Measurements from ENCODE around the gene REN.

REN gene

DNA sequence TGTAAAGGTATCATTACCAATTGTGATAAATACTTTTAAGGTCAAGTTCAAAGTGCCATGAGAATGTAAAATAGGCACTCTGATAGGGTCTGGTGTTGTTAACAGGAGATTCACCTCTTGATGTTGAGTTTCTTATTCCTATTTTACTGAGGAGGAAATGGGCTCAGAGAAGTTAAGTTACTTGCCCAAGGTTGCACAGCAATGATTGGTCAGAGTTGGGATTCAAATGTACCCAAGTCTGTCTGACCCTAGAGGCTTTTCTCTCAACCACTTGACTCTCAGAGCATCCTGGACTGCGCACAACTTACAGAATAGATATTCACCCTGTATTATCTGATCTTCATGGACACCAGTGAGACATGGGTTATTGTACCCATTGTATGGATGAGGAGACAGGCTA, 59.3 kb downstream of the REN start:
- DNase-seq (ENCODE audit: low spot score), result no peak

DNA sequence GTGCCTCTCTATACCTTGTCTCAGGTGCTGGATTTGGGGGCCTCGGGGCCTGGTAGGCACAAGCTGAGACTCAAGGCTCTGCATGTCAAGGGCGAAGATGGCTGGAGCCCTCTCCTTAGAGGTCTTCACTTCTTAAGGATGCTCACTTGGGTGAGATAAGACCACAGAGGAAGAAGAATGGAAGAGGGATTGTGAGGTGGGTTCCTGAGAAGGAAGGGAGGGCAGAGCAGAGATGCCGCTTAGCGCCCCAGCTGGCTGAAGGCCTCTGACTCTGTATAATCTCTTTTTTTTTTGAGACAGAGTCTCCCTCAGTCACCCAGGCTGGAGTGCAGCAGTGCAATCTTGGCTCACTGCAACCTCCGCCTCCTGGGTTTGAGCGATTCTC, 61.0 kb downstream of the REN start:
- DNase-seq (ENCODE audit: low spot score), result no peak
